RWPE1 (cell line): ENCODE results near the gene NUP62CL.
A peak's percentile ranks its signal among the peaks of the same experiment; 100 is the strongest.
"Not testable (repeated sequence)": the region's sequence is repeated elsewhere in the genome, so short reads cannot be mapped to it uniquely, and the experiment has no call there.

Source experiments
- CTCF ChIA-PET: fragments of 350-600 bp; sonication (Branson Sonifier 250); formaldehyde crosslinking; extraction: SDS; loops from one replicate; lab custom pipeline; 2021; lab: Yijun Ruan, JAX
- POLR2A ChIA-PET: fragments of 400-600 bp; formaldehyde crosslinking; extraction: SDS; loops from one replicate; lab custom pipeline; 2020; ENCODE audit warnings: antibody characterized with exemption; ENCODE audit not compliant: low non-redundant PET; lab: Yijun Ruan, JAX
- DNase-seq: peaks from one replicate; pipeline ENCODE4 v3.0.0; 2012; ENCODE audit warnings: low spot score
- H3K27ac ChIP-seq: fragments of 450-650 bp; 2 replicates; pipeline ENCODE4 v1.5.1; 2017
- TF ChIP-seq, protein P1 (sequence below): fragments of 450-650 bp; conservative IDR thresholded peaks from 2 replicates; pipeline ENCODE4 v1.5.1; 2017; ENCODE audit warnings: low read depth, mild to moderate bottlenecking

NUP62CL gene

DNA sequence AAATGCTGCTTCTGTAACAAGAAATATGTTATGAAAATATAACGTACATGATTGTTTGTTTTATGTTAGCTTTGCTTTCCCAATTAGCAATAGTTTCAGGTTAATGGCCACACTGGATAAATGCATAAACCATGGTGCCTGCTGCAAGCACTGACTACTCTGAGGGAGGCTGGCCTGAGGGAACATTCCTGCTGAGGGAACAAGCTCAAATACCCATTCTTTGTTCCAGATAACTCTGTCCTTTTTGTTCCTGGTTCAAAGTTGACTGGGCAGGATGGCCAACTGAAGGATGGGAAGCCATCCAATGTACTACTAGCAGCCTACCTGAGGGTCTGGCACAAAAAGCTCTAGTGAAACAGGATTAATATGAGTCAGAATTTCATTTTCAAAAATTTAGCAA, 37.5 kb downstream of the NUP62CL start:
- POLR2A ChIA-PET, result no interaction called here
- no peak overlapping the region for H3K27ac ChIP-seq
- TF ChIP-seq, protein P1, sequence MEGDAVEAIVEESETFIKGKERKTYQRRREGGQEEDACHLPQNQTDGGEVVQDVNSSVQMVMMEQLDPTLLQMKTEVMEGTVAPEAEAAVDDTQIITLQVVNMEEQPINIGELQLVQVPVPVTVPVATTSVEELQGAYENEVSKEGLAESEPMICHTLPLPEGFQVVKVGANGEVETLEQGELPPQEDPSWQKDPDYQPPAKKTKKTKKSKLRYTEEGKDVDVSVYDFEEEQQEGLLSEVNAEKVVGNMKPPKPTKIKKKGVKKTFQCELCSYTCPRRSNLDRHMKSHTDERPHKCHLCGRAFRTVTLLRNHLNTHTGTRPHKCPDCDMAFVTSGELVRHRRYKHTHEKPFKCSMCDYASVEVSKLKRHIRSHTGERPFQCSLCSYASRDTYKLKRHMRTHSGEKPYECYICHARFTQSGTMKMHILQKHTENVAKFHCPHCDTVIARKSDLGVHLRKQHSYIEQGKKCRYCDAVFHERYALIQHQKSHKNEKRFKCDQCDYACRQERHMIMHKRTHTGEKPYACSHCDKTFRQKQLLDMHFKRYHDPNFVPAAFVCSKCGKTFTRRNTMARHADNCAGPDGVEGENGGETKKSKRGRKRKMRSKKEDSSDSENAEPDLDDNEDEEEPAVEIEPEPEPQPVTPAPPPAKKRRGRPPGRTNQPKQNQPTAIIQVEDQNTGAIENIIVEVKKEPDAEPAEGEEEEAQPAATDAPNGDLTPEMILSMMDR, result no peak
- CTCF ChIA-PET, result no interaction called here
- DNase-seq, result no peak

DNA sequence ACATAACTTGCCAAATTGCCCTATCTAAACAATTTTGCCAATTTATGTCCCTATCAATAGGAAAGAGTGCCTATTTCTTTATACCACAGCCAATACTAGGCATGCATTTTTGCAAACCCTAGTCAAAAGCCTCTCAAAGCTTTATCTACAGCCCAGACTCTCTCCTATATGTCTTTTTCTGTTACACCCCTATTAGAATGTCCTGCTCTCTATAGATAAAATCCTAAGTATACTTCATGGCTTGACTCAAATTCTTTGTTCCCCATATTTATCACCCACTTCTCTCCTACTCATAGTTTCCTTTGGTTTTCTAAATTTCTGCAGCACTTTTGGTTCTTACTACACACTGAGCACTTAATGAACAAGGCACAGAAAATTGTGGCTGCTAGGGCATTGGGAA, 38.0 kb downstream of the NUP62CL start:
- CTCF ChIA-PET, result no interaction called here
- DNase-seq, result no peak
- TF ChIP-seq, protein P1, result no peak
- POLR2A ChIA-PET, result no interaction called here
- H3K27ac ChIP-seq, result no peak overlapping the region

DNA sequence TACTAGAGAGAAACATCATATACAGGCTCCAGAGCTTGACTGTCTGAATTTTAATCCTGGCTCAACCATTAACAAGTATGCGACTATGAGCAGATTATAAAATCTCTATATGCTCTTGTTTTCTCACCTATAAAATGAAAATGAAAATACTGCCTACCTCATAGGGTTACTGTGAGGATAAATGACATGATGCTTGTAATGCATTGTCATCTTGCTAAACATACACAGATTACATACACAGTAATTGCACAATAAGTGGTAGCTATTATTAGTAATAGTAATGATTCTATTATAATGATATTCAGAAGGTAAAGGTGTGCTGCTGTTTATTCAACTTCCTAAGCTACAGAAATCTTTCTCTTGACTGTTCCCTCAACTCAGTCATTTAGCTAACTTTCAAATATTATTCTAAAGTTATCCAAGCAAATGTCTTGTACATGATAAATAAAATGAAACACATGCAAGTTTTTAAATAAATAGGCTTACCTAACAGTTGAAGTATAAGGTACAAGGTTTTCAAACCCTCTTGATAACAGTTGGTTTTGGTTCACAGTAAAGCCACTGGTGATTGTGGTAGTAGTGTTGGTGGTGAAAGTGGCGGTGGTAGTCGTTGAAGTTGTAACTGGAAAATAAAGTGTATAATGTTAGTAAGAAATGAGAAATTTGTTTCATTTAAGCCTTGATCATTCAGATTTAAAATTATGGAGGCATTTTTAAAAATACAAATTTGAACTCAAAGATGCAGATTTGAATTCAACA, 38.9 kb downstream of the NUP62CL start:
- H3K27ac ChIP-seq, result no peak overlapping the region
- ChIA-PET CTCF (no interaction called here), POLR2A (no interaction called here)
- no peak for DNase-seq
- TF ChIP-seq, protein P1, result no peak

DNA sequence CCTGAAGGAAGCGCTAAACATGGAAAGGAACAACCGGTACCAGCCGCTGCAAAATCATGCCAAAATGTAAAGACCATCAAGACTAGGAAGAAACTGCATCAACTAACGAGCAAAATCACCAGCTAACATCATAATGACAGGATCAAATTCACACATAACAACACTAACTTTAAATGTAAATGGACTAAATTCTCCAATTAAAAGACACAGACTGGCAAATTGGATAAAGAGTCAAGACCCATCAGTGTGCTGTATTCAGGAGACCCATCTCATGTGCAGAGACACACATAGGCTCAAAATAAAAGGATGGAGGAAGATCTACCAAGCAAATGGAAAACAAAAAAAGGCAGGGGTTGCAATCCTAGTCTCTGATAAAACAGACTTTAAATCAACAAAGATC, 48.6 kb downstream of the NUP62CL start:
- DNase-seq, CTCF ChIA-PET, POLR2A ChIA-PET, H3K27ac ChIP-seq: not testable (repeated sequence)

DNA sequence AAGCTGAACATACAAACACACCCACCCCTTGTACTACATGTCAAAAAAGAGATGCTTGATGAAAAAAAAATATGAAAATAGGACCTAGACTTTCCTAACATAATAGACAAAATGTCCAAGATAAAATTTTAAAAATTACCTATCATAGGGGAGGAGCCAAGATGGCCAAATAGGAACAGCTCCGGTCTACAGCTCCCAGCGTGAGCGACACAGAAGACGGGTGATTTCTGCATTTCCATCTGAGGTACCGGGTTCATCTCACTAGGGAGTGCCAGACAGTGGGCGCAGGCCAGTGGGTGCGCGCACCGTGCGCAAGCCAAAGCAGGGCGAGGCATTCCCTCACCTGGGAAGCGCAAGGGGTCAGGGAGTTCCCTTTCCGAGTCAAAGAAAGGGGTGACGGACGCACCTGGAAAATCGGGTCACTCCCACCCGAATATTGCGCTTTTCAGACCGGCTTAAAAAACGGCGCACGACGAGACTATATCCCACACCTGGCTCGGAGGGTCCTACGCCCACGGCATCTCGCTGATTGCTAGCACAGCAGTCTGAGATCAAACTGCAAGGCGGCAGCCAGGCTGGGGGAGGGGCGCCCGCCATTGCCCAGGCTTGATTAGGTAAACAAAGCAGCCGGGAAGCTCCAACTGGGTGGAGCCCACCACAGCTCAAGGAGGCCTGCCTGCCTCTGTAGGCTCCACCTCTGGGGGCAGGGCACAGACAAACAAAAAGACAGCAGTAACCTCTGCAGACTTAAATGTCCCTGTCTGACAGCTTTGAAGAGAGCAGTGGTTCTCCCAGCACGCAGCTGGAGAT, 50.4 kb downstream of the NUP62CL start:
- POLR2A ChIA-PET, CTCF ChIA-PET, DNase-seq: not testable (repeated sequence)
- H3K27ac ChIP-seq, result peak overlapping the region; percentile 87

DNA sequence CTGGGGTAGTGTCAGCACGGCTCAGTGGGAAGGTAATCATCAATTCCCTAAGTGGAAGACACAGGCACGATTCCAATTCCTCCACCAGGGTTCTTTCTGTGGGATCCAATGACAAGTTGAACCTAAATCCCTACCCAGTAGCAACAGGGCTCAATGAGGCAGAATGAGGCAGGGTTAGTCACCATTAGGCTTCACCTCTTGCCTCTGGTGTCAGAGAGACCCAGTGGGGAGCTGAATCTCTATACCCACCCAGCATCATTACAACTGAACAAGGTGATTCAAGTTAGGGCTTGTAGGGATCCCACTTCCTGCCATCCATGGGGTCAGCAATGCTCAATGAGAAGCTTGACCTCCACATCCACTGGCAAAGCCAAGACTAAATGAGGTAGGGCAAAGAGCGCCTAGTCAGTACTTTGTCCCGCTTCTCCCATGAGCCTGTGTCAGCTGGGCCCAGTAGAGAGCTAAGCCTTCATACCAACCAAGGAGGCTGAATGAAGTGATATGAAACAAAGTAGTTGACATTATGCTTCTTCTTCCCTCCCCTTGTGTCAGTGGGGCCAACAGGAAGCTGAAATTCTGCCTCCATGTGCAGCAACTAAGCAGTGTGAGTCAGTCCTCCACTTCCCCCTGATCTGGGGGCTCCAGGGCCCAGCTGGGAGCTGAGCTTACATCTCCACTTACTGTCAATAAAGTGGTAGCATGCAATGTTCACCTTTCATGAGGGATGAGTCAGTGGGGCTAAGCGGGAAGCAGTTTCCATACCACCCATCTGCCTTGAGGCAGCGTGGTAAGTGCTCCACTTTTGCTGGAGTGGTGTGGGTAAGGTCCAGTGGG, 51.2 kb downstream of the NUP62CL start:
- DNase-seq, result peak; percentile 64
- ChIA-PET CTCF (no interaction called here), POLR2A (no interaction called here)
- peak overlapping the region; percentile 87 for H3K27ac ChIP-seq
- TF ChIP-seq, protein P1, result no peak

DNA sequence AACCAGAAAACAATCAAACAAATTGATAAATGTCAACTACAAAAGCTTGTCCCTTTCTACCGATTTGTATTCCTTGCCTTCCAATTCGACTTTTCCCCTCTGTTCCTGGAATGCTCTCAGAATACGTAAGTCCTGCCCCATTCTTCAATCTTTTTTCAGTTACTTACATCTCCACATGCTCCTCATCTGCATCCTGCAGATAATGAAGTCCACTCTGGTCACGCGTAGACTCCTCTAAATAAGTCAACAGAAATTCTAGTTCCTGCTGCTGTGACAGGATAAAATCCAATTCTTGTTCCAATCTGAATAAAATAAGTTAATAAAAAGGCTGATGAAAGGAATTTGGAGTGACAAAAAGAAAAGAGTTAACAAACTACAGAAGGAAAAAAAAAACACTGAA, 53.2 kb downstream of the NUP62CL start:
- H3K27ac ChIP-seq, result no peak overlapping the region
- CTCF ChIA-PET, result no interaction called here
- TF ChIP-seq, protein P1, result no peak
- POLR2A ChIA-PET, result no interaction called here
- DNase-seq, result no peak
